ENCODE measurements around the gene MYO1D.

MYO1D gene

GRCh38 chr17:32609884-32610650 is 266.9 kb downstream of the MYO1D start:
- peak; percentile 94 for DNase-seq

GRCh38 chr17:32609085-32609484 is 267.8 kb downstream of the MYO1D start:
- DNase-seq, result peak; percentile 44

GRCh38 chr17:32608267-32608666 is 268.7 kb downstream of the MYO1D start:
- DNase-seq, result no peak

GRCh38 chr17:32604966-32605365 is 272.0 kb downstream of the MYO1D start:
- DNase-seq, result no peak

GRCh38 chr17:32602396-32602795 is 274.5 kb downstream of the MYO1D start:
- DNase-seq, result peak; percentile 55

- DNase-seq, result no peak
Observed at GRCh38 chr17:32601866-32602265, 275.1 kb downstream of the MYO1D start.

GRCh38 chr17:32596628-32597027 is 280.3 kb downstream of the MYO1D start:
- peak; percentile 96 for DNase-seq

GRCh38 chr17:32596206-32596605 is 280.7 kb downstream of the MYO1D start:
- peak; percentile 63 for DNase-seq

GRCh38 chr17:32593003-32593402 is 283.9 kb downstream of the MYO1D start:
- peak; percentile 10 for DNase-seq

GRCh38 chr17:32591405-32591804 is 285.5 kb downstream of the MYO1D start:
- no peak for DNase-seq

GRCh38 chr17:32590974-32591373 is 285.9 kb downstream of the MYO1D start:
- DNase-seq, result peak; percentile 90

- peak; percentile 40 for DNase-seq
Observed at GRCh38 chr17:32588982-32589381, 287.9 kb downstream of the MYO1D start.

- DNase-seq, result no peak
Observed at GRCh38 chr17:32588135-32588534, 288.8 kb downstream of the MYO1D start.

GRCh38 chr17:32586666-32587065 is 290.3 kb downstream of the MYO1D start:
- no peak for DNase-seq

- DNase-seq, result no peak
Observed at GRCh38 chr17:32584792-32585191, 292.1 kb downstream of the MYO1D start.

- no peak for DNase-seq
Observed at GRCh38 chr17:32583053-32583452, 293.9 kb downstream of the MYO1D start.

- no peak for DNase-seq
Observed at GRCh38 chr17:32575852-32576251, 301.1 kb downstream of the MYO1D start.

- no peak for DNase-seq
Observed at GRCh38 chr17:32570081-32570396, 306.9 kb downstream of the MYO1D start.

GRCh38 chr17:32569171-32570080 is 307.5 kb downstream of the MYO1D start:
- DNase-seq, result no peak

GRCh38 chr17:32568705-32569104 is 308.2 kb downstream of the MYO1D start:
- no peak for DNase-seq

GRCh38 chr17:32567511-32567910 is 309.4 kb downstream of the MYO1D start:
- DNase-seq, result no peak

GRCh38 chr17:32567086-32567485 is 309.8 kb downstream of the MYO1D start:
- DNase-seq, result no peak

- no peak for DNase-seq
Observed at GRCh38 chr17:32566303-32566702, 310.6 kb downstream of the MYO1D start.

GRCh38 chr17:32565401-32565800 is 311.5 kb downstream of the MYO1D start:
- DNase-seq, result no peak

Measured in NCI-H82 (cell line).